Loucy (cell line): ENCODE results near the gene POLR3A.
"Not testable (repeated sequence)": the region's sequence is repeated elsewhere in the genome, so short reads cannot be mapped to it uniquely, and the experiment has no call there.

Experiments used
- H2AFZ ChIP-seq: fragments of 200-600 bp; sonication (generic); 2 replicates; pipeline ENCODE4 v1.6.0; 2016; ENCODE audit warnings: antibody characterized with exemption, mild to moderate bottlenecking, low read length, moderate library complexity
- H3F3A ChIP-seq: fragments of 200-600 bp; 2 replicates; pipeline ENCODE4 v1.6.0; 2016; ENCODE audit warnings: antibody characterized with exemption, low read depth, mild to moderate bottlenecking
- H3K27me3 ChIP-seq: fragments of 200-600 bp; sonication (generic); 2 replicates; pipeline ENCODE4 v1.6.1; 2014; ENCODE audit warnings: low read length, mild to moderate bottlenecking; ENCODE audit not compliant: insufficient read depth, poor library complexity, severe bottlenecking
- H3K36me3 ChIP-seq: fragments of 200-600 bp; sonication (generic); 2 replicates; pipeline ENCODE4 v1.6.1; 2016; ENCODE audit warnings: low read length; ENCODE audit not compliant: insufficient read depth
- H3K4me1 ChIP-seq: fragments of 200-600 bp; sonication (generic); 2 replicates; pipeline ENCODE4 v1.5.1; 2014; ENCODE audit warnings: low read length, mild to moderate bottlenecking; ENCODE audit not compliant: insufficient read depth, poor library complexity, severe bottlenecking
- H3K4me2 ChIP-seq: fragments of 200-600 bp; sonication (generic); 2 replicates; pipeline ENCODE4 v1.6.0; 2014; ENCODE audit warnings: antibody characterized with exemption, low read length, low read depth, mild to moderate bottlenecking; ENCODE audit not compliant: poor library complexity, severe bottlenecking
- H3K4me3 ChIP-seq: fragments of 200-600 bp; sonication (generic); 2 replicates; pipeline ENCODE4 v1.5.1; 2014; ENCODE audit warnings: low read length, mild to moderate bottlenecking, mixed read lengths; ENCODE audit not compliant: poor library complexity, severe bottlenecking
- H3K79me2 ChIP-seq: fragments of 200-600 bp; sonication (generic); 2 replicates; pipeline ENCODE4 v1.6.1; 2014; ENCODE audit warnings: low read length; ENCODE audit not compliant: insufficient read depth
- H3K9ac ChIP-seq: fragments of 200-600 bp; sonication (generic); 2 replicates; pipeline ENCODE4 v1.6.0; 2014; ENCODE audit warnings: mild to moderate bottlenecking, low read depth, low read length, moderate library complexity; ENCODE audit not compliant: poor library complexity, severe bottlenecking
- H3K9me2 ChIP-seq: fragments of 200-600 bp; sonication (generic); replicated peaks from 2 replicates; pipeline ENCODE4 v1.6.1; 2016; ENCODE audit warnings: low read depth, low read length, mixed read lengths
- H3K9me3 ChIP-seq: fragments of 200-600 bp; sonication (generic); 2 replicates; pipeline ENCODE4 v1.6.1; 2014; ENCODE audit warnings: mild to moderate bottlenecking, antibody characterized with exemption, low read length, low read depth; ENCODE audit not compliant: insufficient read depth
- H4K20me1 ChIP-seq: fragments of 200-600 bp; sonication (generic); 2 replicates; pipeline ENCODE4 v1.6.0; 2014; ENCODE audit warnings: antibody characterized with exemption, low read length, mild to moderate bottlenecking; ENCODE audit not compliant: insufficient read depth, poor library complexity, severe bottlenecking
- EZH2phosphoT487 ChIP-seq: fragments of 200-600 bp; IDR thresholded peaks from 2 replicates; pipeline ENCODE4 v1.6.1; 2018; ENCODE audit warnings: antibody characterized with exemption, mild to moderate bottlenecking, moderate library complexity, borderline replicate concordance
- TF ChIP-seq, protein P1 (sequence below): fragments of 200-600 bp; sonication (generic); conservative IDR thresholded peaks from 2 replicates; pipeline ENCODE4 v1.5.1; 2014; ENCODE audit warnings: mild to moderate bottlenecking, antibody characterized with exemption, low read length

The POLR3A gene

DNA sequence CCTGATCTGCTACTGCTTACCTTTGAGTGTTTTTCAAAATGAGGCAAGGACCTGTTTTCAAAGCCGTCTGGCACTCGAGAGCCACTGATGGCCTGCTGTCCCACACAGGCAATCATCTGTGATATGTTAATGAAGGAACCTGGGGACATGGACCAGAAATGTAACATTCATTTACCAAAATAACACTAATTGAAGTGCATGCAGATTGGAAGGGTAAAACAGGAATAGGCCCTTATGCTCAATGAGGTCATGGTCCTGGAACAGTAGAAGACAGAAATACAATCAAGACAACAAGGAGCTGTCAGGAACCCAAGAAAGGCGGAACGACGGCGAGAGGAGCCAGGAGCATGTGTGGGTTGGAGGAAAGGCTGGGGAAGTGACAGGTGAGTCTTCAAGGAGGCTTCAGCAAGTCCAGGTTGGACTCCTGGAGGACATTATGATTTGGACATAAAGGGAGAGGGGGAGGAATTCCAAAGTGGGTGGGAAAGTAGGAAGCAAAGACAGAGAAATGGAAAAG, 28.3 kb downstream of the POLR3A start:
- Histone ChIP-seq H3K27me3 (no peaks in the 10 kb centered on the region), H3K9me3 (no peaks in the 10 kb centered on the region), H3K4me2 (no peak overlapping the region), H3K9me2 (no peaks in the 10 kb centered on the region), H3K9ac (no peak overlapping the region), H3K36me3 (peaks cover 65% of the 10 kb centered on the region; the same call in 1 of the 2 replicates), H3K4me3 (no peak overlapping the region), H3F3A (no peaks in the 10 kb centered on the region), H2AFZ (no peak overlapping the region), H3K4me1 (no peaks in the 10 kb centered on the region), H4K20me1 (no peaks in the 10 kb centered on the region), H3K79me2 (no peaks in the 10 kb centered on the region)
- TF ChIP-seq, protein P1, sequence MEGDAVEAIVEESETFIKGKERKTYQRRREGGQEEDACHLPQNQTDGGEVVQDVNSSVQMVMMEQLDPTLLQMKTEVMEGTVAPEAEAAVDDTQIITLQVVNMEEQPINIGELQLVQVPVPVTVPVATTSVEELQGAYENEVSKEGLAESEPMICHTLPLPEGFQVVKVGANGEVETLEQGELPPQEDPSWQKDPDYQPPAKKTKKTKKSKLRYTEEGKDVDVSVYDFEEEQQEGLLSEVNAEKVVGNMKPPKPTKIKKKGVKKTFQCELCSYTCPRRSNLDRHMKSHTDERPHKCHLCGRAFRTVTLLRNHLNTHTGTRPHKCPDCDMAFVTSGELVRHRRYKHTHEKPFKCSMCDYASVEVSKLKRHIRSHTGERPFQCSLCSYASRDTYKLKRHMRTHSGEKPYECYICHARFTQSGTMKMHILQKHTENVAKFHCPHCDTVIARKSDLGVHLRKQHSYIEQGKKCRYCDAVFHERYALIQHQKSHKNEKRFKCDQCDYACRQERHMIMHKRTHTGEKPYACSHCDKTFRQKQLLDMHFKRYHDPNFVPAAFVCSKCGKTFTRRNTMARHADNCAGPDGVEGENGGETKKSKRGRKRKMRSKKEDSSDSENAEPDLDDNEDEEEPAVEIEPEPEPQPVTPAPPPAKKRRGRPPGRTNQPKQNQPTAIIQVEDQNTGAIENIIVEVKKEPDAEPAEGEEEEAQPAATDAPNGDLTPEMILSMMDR: no peak
- TF ChIP-seq EZH2phosphoT487: no peak

DNA sequence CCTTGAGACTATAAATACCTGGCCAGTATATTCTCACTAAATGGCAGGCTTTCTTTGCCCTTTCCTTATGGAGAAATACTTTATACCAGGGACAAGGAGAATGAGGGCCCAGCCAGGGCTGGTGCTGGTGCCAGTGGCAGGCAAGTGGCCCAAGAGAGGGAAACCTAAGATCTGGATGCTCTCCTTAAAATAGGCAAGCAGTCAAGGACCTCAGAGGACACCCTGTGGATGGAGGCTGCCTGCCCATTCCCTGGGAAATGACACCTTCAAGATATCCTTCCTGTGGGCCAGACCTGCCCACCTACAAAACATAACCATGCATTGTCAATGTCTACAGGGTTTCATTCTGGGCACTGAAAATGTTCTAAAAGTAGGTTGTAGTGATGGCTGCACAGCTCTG, 29.1 kb downstream of the POLR3A start:
- H3K9me2 ChIP-seq: no peaks in the 10 kb centered on the region
- H2AFZ ChIP-seq: no peak overlapping the region
- H3K9me3 ChIP-seq: no peaks in the 10 kb centered on the region
- no peak overlapping the region for H3K4me2 ChIP-seq
- H3K4me3 ChIP-seq: no peak overlapping the region
- no peaks in the 10 kb centered on the region for H3K79me2 ChIP-seq
- no peaks in the 10 kb centered on the region for H3F3A ChIP-seq
- no peaks in the 10 kb centered on the region for H4K20me1 ChIP-seq
- H3K36me3 ChIP-seq: peaks cover 58% of the 10 kb centered on the region; the same call in 1 of the 2 replicates
- H3K4me1 ChIP-seq: no peaks in the 10 kb centered on the region
- H3K27me3 ChIP-seq: no peaks in the 10 kb centered on the region
- H3K9ac ChIP-seq: no peak overlapping the region
- no peak for TF ChIP-seq EZH2phosphoT487
- TF ChIP-seq, protein P1: no peak

DNA sequence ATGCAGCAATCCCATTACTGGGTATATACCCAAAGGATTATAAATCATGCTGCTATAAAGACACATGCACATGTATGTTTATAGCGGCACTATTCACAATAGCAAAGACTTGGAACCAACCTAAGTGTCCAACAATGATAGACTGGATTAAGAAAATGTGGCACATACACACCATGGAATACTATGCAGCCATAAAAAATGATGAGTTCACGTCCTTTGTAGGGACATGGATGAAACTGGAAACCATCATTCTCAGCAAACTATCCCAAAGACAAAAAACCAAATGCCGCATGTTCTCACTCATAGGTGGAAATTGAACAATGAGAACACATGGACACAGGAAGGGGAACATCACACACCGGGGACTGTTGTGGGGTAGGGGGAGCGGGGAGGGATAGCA, 30.5 kb downstream of the POLR3A start:
- H3K9me3 ChIP-seq, H3K4me1 ChIP-seq, H3K79me2 ChIP-seq, H3K4me3 ChIP-seq, H4K20me1 ChIP-seq, H3K9ac ChIP-seq, H3F3A ChIP-seq, H3K9me2 ChIP-seq, H2AFZ ChIP-seq, H3K4me2 ChIP-seq, H3K27me3 ChIP-seq: not testable (repeated sequence)
- H3K36me3 ChIP-seq: peaks cover 50% of the 10 kb centered on the region; the same call in 1 of the 2 replicates

DNA sequence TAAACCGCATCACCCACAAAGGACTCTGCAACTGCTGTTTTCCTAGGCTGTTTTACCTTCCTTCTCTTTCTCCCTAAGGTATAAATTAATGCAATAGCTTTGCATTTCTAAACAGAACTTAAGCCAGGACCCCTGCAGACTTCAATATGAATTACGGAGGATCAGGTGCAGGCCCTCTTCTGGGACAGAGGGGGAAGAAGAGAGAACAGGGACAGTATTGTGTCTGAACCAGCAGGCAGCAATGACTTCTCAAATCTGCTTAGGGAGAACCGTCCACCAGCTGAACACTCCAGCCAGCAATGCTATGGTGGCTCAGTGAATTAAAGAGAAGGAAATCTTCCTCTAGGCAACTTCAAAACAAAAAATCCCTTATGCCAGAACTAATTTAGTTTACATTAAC, 35.7 kb downstream of the POLR3A start:
- H2AFZ ChIP-seq: no peak overlapping the region
- no peaks in the 10 kb centered on the region for H4K20me1 ChIP-seq
- H3K79me2 ChIP-seq: no peaks in the 10 kb centered on the region
- no peaks in the 10 kb centered on the region for H3K27me3 ChIP-seq
- no peaks in the 10 kb centered on the region for H3K9me2 ChIP-seq
- H3K4me1 ChIP-seq: no peaks in the 10 kb centered on the region
- no peak overlapping the region for H3K9ac ChIP-seq
- H3K4me3 ChIP-seq: no peak overlapping the region
- H3F3A ChIP-seq: no peaks in the 10 kb centered on the region
- no peaks in the 10 kb centered on the region for H3K9me3 ChIP-seq
- TF ChIP-seq EZH2phosphoT487: no peak
- TF ChIP-seq, protein P1: no peak
- H3K4me2 ChIP-seq: no peak overlapping the region
- peaks cover 56% of the 10 kb centered on the region; the same call in 1 of the 2 replicates for H3K36me3 ChIP-seq
